ENCODE results near the gene MYL4. TPM values are rescaled to one million over a fixed set of nuclear protein-coding genes. Genes with fewer than 3 reads are reported as not detected.

MYL4 gene
- total and polyA plus RNA-seq, 10 of the 15 experiments (the other 5 are each of a cell fraction or from before 2014, with no cell fraction given) = 0.23 to 1.6 (median 0.58) TPM; not detected in 3

- no peak for TF ChIP-seq NFXL1 (IDR thresholded peaks at IDR 0.05; ENCODE audit: borderline replicate concordance)
- TF ChIP-seq TBL1XR1 (IDR thresholded peaks at IDR 0.05; ENCODE audit: low read depth, low read length) = no peak
- no peak for TF ChIP-seq CHD2 (IDR thresholded peaks at IDR 0.05; ENCODE audit: borderline replicate concordance, low read depth, low read length)
- TF ChIP-seq RAD21 (IDR thresholded peaks at IDR 0.05; ENCODE audit: insufficient read depth, low read depth, low read length) = peak; percentile 50
- no peak for TF ChIP-seq TAF1 (IDR thresholded peaks at IDR 0.05; ENCODE audit: borderline replicate concordance, low read depth, low read length)
- TF ChIP-seq SMC3 (IDR thresholded peaks at IDR 0.05; ENCODE audit: borderline replicate concordance, low read length) = peak; percentile 28; the same call in 1 of the 2 replicates
- TF ChIP-seq CBFB (IDR thresholded peaks at IDR 0.05; ENCODE audit: low read depth) = no peak
- TF ChIP-seq MEF2A (IDR thresholded peaks at IDR 0.05; ENCODE audit: insufficient read depth, low read depth, low read length) = no peak
- TF ChIP-seq, protein P1, sequence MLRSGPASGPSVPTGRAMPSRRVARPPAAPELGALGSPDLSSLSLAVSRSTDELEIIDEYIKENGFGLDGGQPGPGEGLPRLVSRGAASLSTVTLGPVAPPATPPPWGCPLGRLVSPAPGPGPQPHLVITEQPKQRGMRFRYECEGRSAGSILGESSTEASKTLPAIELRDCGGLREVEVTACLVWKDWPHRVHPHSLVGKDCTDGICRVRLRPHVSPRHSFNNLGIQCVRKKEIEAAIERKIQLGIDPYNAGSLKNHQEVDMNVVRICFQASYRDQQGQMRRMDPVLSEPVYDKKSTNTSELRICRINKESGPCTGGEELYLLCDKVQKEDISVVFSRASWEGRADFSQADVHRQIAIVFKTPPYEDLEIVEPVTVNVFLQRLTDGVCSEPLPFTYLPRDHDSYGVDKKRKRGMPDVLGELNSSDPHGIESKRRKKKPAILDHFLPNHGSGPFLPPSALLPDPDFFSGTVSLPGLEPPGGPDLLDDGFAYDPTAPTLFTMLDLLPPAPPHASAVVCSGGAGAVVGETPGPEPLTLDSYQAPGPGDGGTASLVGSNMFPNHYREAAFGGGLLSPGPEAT (IDR thresholded peaks at IDR 0.05; ENCODE audit: low read depth) = no peak
- TF ChIP-seq SIN3A (IDR thresholded peaks at IDR 0.05; ENCODE audit: low read depth, low read length) = peak; percentile 71; the same call in 1 of the 2 replicates
- no peak for TF ChIP-seq NFYA (IDR thresholded peaks at IDR 0.05; ENCODE audit: borderline replicate concordance, low read depth, low read length)
- peak; percentile 56 to 64 (median 56); a peak in 5 of 6 replicates for TF ChIP-seq CTCF (IDR thresholded peaks at IDR 0.05 in 2 of 3, conservative IDR thresholded peaks at IDR 0.05 in 1 of 3; ENCODE audit: control insufficient read depth in 2 of 3, extremely low read depth in 1 of 3, insufficient read depth in 1 of 3, low read depth in 3 of 3, low read length in 3 of 3)
- peak; percentile 56; the same call in 1 of the 2 replicates for TF ChIP-seq MXI1 (IDR thresholded peaks at IDR 0.05; ENCODE audit: low read depth, low read length)
- no peak for TF ChIP-seq ZNF24 (IDR thresholded peaks at IDR 0.05)
- no peak for TF ChIP-seq BCL11A (IDR thresholded peaks at IDR 0.05; ENCODE audit: low read depth, low read length)
- TF ChIP-seq POU2F2 (IDR thresholded peaks at IDR 0.05; ENCODE audit: borderline replicate concordance, low read depth, low read length) = no peak; the same call in 2 of the 3 replicates
- TF ChIP-seq HCFC1 (IDR thresholded peaks at IDR 0.05; ENCODE audit: low read length) = no peak
- TF ChIP-seq ZBED1 (IDR thresholded peaks at IDR 0.05; ENCODE audit: borderline replicate concordance) = no peak
- no peak for TF ChIP-seq PAX8 (IDR thresholded peaks at IDR 0.05)
- TF ChIP-seq CHD4 (IDR thresholded peaks at IDR 0.05) = no peak
- no peak for TF ChIP-seq EP300 (IDR thresholded peaks at IDR 0.05; ENCODE audit: borderline replicate concordance in 1 of 2, control insufficient read depth in 1 of 2, low read depth in 2 of 2, low read length in 2 of 2)
- peak; percentile 91 for TF ChIP-seq LARP7 (IDR thresholded peaks at IDR 0.05)
- TF ChIP-seq SUZ12 (IDR thresholded peaks at IDR 0.05; ENCODE audit: unreplicated experiment) = no peak
- no peak for TF ChIP-seq CBX5 (IDR thresholded peaks at IDR 0.05; ENCODE audit: low read depth)
- no peak for TF ChIP-seq SIX5 (IDR thresholded peaks at IDR 0.05; ENCODE audit: low read depth, low read length, severe bottlenecking)
- TF ChIP-seq USF1 (IDR thresholded peaks at IDR 0.05; ENCODE audit: borderline replicate concordance, extremely low read length, insufficient read depth, low read depth, low read length) = no peak
- TF ChIP-seq YY1 (IDR thresholded peaks at IDR 0.05; ENCODE audit: low read depth, low read length) = 0 out of 2 replicates have a peak, but pooled peaks have one; percentile 28
- no peak for TF ChIP-seq ZNF274 (IDR thresholded peaks at IDR 0.05; ENCODE audit: insufficient read depth, insufficient read length)
Measured at GRCh38 chr17:47253541-47254402, 44.6 kb downstream of the MYL4 start, which contains the start of gene ITGB3 (continued).

All from GM12878 (cell line).